Pancreas (tissue), 10 donors: Measurements from ENCODE around the gene RCAN1. TPM values are rescaled to one million over a fixed set of nuclear protein-coding genes. Genes with fewer than 3 reads are reported as not detected.
A peak's percentile ranks its signal among the peaks of the same experiment; 100 is the strongest.

Source experiments
- ATAC-seq, 4 donors: fragments of 200-7000 bp; cut with Tn5 transposase; one replicate each; pipeline versions ENCODE4 v1.8.0 to v1.9.1; 2020; ENCODE audit warnings: mild to moderate bottlenecking in 4 of 4, moderate library complexity in 4 of 4
- DNase-seq, 6 donors: peaks; one replicate each; pipeline ENCODE4 v3.0.0-alpha.2; 2020
- FAIRE-seq: peaks from 2 replicates; lab custom pipeline; 2012; peaks lifted over from hg19 to GRCh38; lab: Jason Lieb, UNC
- H3K27ac ChIP-seq, 4 donors: fragments of 200-600 bp; sonication (generic); 1 replicate in 3 of 4; 2 replicates in 1 of 4; pipeline versions ENCODE4 v1.5.0 to v1.8.0; 2020
- H3K27me3 ChIP-seq, 4 donors: fragments of 200-600 bp; one replicate each; pipeline ENCODE4 v1.8.0; 2021
- H3K36me3 ChIP-seq, 3 donors: fragments of 200-600 bp; sonication (generic) in 1 of 3; one replicate each; pipeline versions ENCODE4 v1.5.0 to v1.8.0; 2020 to 2021
- H3K4me1 ChIP-seq, 3 donors: fragments of 200-600 bp; one replicate each; pipeline ENCODE4 v1.8.0; 2021
- H3K4me3 ChIP-seq, 4 donors: fragments of 200-600 bp; sonication (generic) in 2 of 4; one replicate each; pipeline versions ENCODE4 v1.5.0 to v1.8.0; 2020 to 2021
- H3K9me3 ChIP-seq, 4 donors: fragments of 200-600 bp; one replicate each; pipeline ENCODE4 v1.8.0; 2021
- CTCF ChIP-seq, 4 donors: fragments of 200-600 bp; sonication (generic) in 3 of 4; IDR thresholded peaks; one replicate each; pipeline versions ENCODE4 v1.5.0 to v1.8.0; 2021; ENCODE audit warnings: antibody characterized with exemption in 4 of 4
- WGBS, 2 donors: extraction: QIAGEN DNeasy Blood & Tissue Kit; methylation state at CpG; one replicate each; pipeline ENCODE4 v1.1.7; 2013; 5-methylcytosine and 5-hydroxymethylcytosine counted together
- intact Hi-C, 3 donors: fragments of 100-400 bp; cut with DNase I; formaldehyde crosslinking; loops; one replicate each; pipeline versions ENCODE4 v1.11.1 to v1.14.2; 2022
- polyA plus RNA-seq, 2 donors: library from polyadenylated mRNA; stranded (reverse); fragments of 200-250 nt; gene quantifications; one replicate each; pipeline ENCODE4 v1.2.3, GENCODE V29; 2013
- total RNA-seq, 6 donors: library from RNA; stranded (reverse); fragmentation: NEBNext Ultra II Directional in 4 of 6; extraction: Animal tissue kit (Norgen Biotek cat#: 25700) in 4 of 6; gene quantifications; one replicate each; pipeline versions ENCODE4 v1.2.1 to v1.2.4, GENCODE V29; 2021 to 2023
- donor health status: healthy with polysubstance abuse.
- donor health status: DM: no; HTN: no; CAD: no; lungs with moderate emphysema.
- donor health status: DM: no; HTN: no; CAD: no.
- donor health status: control.
- donor health status: control.
- donor health status: Bipolar disorder and iron deficiency.
- donor health status: DM: yes; HTN: yes; CAD: no.
- donor health status: DM: no; HTN: no; CAD: no.
- donor health status: DM: no; HTN: no; CAD: no.
- donor health status: DM: yes; HTN: yes; CAD: no.

Gene RCAN1
- total and polyA plus RNA-seq, 8 donors = 9.5 to 19.7 (median 14.7) TPM

- ATAC-seq (no peak), FAIRE-seq (no peak), DNase-seq (no peak)
- Histone ChIP-seq H3K27ac (no peak overlapping the region), H3K27me3 (no peaks in the 10 kb centered on the region), H3K36me3 (peaks cover 0 to 20% (median 0%) of the 10 kb centered on the region in 3 donors), H3K4me1 (peaks cover under 1 to 5% (median 4%) of the 10 kb centered on the region in 3 donors), H3K4me3 (no peak overlapping the region), H3K9me3 (no peaks in the 10 kb centered on the region)
- no peak for TF ChIP-seq CTCF (IDR thresholded peaks at IDR 0.05)
- intact Hi-C loops = no loop called here
- WGBS, 2 donors = 83 to 92% methylated on average over 5 of the region's 5 CpGs
Observed at GRCh38 chr21:34517039-34517438, 97.9 kb downstream of the RCAN1 start.

- H3K4me1 ChIP-seq = no peaks in the 10 kb centered on the region
- no peak for TF ChIP-seq CTCF (IDR thresholded peaks at IDR 0.05)
- peaks cover 0 to 2% (median 0%) of the 10 kb centered on the region in 3 donors for H3K36me3 ChIP-seq
- DNase-seq (no peak), FAIRE-seq (no peak), ATAC-seq (no peak)
- WGBS, 2 donors = 80 to 89% methylated on average over 10 of the region's 10 CpGs
- H3K27me3 ChIP-seq = no peaks in the 10 kb centered on the region
- H3K27ac ChIP-seq = no peak overlapping the region
- no peak overlapping the region for H3K4me3 ChIP-seq
- intact Hi-C loops = no loop called here
- H3K9me3 ChIP-seq = no peaks in the 10 kb centered on the region
Observed at GRCh38 chr21:34514576-34515115, 100.3 kb downstream of the RCAN1 start.

GRCh38 chr21:34513129-34513675, 101.7 kb downstream of the RCAN1 start:
- H3K4me1 ChIP-seq = no peaks in the 10 kb centered on the region
- H3K27ac ChIP-seq = no peak overlapping the region
- intact Hi-C loops = no loop called here
- H3K36me3 ChIP-seq = no peaks in the 10 kb centered on the region
- FAIRE-seq (no peak), DNase-seq (no peak), ATAC-seq (no peak)
- no peak for TF ChIP-seq CTCF (IDR thresholded peaks at IDR 0.05)
- no peak overlapping the region for H3K4me3 ChIP-seq
- H3K9me3 ChIP-seq = no peaks in the 10 kb centered on the region
- 91 to 97% methylated on average over 2 of the region's 2 CpGs for WGBS, 2 donors
- H3K27me3 ChIP-seq = no peaks in the 10 kb centered on the region

- TF ChIP-seq CTCF (IDR thresholded peaks at IDR 0.05) = no peak
- no peaks in the 10 kb centered on the region for H3K27me3 ChIP-seq
- H3K27ac ChIP-seq = peak within 1 kb of the TSS in 2 of 4 donors; percentile 8 to 36
- H3K4me1 ChIP-seq = no peaks in the 10 kb centered on the region
- H3K9me3 ChIP-seq = no peaks in the 10 kb centered on the region
- intact Hi-C loops = no loop called here
- H3K4me3 ChIP-seq = no peak within 1 kb of the TSS
- peak in 2 of 4 donors; percentile 49 to 65 for ATAC-seq
- 86 to 93% methylated on average over 14 of the region's 14 CpGs for WGBS, 2 donors
- no peaks in the 10 kb centered on the region for H3K36me3 ChIP-seq
- FAIRE-seq = no peak
- DNase-seq = no peak
Observed at GRCh38 chr21:34511787-34512455, 103.0 kb downstream of the RCAN1 start, which contains the start of gene KCNE1. KCNE1 (minus strand) TSS chr21:34512210; CDS start chr21:34449634, 62,576 bp downstream.

- intact Hi-C loops = no loop called here
- WGBS, 2 donors = 83% methylated on average over 4 to 5 of the region's 5 CpGs
- no peak for DNase-seq
Observed at GRCh38 chr21:34511181-34511580, 103.7 kb downstream of the RCAN1 start.

More at GRCh38 chr21:34511181-34511580, 103.7 kb downstream of the RCAN1 start:
- H3K27me3 ChIP-seq = no peaks in the 10 kb centered on the region
- no peak overlapping the region for H3K4me3 ChIP-seq
- TF ChIP-seq CTCF (IDR thresholded peaks at IDR 0.05) = no peak
- H3K27ac ChIP-seq = no peak overlapping the region
- no peaks in the 10 kb centered on the region for H3K36me3 ChIP-seq
- no peaks in the 10 kb centered on the region for H3K4me1 ChIP-seq
- FAIRE-seq = no peak
- H3K9me3 ChIP-seq = no peaks in the 10 kb centered on the region
- peak in 3 of 4 donors; percentile 4 to 11 (median 10) for ATAC-seq
